Measurements from ENCODE around the gene GNB1.
"Not testable (repeated sequence)": the region's sequence is repeated elsewhere in the genome, so short reads cannot be mapped to it uniquely, and the experiment has no call there.

GNB1 gene

GRCh38 chr1:1763657-1764621 lies 126.9 kb downstream of the GNB1 start:
- DNase-seq (ENCODE audit: low read depth in 2 of 2) = no peak

GRCh38 chr1:1761504-1762376 lies 129.1 kb downstream of the GNB1 start:
- no peak for DNase-seq (ENCODE audit: low read depth in 2 of 2)

- no peak for DNase-seq (ENCODE audit: low read depth in 2 of 2)
Measured at GRCh38 chr1:1760715-1761114, 130.2 kb downstream of the GNB1 start.

GRCh38 chr1:1760345-1760650 lies 130.6 kb downstream of the GNB1 start:
- no peak for DNase-seq (ENCODE audit: low read depth in 2 of 2)

DNA sequence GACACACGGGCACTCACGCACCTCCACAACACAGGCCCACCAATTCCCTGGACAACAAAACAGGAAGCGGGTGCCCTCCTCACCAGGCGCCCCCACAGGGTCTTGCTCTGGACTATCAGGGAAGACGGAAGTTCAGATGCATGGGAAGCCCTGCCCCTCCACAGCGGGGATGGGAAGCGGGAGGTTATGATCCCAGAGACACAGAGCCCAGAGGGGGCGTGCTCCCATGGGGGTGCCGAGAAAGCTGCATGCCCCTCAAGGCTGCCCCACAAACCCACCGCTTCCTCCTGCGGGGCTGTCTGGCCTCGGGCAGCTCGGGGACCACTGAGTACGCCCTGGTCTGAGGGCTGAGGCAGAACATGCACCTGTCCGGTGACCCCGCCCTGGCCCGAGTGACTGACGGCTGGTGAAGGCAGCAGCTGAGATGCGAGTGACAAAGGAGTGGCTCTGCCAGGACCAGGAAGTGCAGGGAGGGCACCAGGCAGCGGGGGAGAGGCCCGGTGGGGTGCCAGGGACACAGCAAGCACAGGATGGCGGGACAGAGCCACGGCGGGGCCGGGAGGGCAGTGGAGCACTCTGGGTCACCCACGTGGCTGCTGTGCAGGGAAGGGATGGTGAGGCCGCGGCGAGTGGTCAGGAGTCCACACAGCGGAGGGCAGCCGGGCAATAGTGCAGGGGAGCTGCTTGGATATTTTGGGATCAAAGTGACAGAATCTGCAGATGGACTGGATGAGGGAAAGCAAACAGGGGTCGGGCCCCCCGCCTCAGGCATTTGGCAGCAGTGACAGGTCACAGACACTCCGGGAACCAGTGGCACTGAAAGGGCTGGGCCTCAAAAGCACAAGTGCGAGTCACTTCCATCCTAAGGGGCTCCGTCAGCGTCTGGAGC lies 131.2 kb downstream of the GNB1 start:
- no peak for DNase-seq (ENCODE audit: low read depth in 2 of 2)

DNA sequence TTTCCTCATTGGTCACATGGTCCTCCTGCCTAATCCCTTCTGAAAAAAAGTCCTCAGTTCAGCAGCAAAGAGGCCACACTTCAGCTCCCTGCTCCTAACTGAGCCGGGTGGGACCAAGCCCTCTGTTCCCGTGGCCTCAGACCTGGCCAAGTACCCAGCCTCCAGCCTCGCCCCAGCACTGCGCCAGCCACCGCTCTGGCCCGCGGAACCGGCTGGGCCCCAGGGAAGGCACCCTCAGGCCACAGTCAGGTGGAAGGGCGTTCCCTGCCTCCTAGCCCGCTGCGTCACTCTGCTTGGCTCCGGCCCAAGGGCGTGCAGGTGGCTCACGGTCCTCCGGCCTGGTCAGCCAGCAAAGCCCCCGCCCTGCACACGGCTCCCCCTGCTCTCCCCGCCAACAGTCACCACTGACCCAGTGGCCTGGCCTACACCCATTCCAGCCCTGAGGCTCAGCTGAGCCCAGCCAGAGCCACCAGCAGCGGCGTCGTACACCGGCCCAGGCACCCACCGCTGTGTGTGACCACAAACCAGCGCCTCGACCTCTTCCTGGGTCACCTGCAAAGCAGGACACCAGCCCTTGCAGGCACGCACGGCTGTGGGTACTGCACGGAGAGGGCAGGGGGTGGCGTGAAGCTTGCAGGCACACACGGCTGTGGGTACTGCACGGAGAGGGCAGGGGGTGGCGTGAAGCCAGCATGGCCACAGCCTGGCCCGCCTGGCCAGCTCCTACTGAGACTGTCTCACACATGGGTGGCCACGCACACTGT lies 132.0 kb downstream of the GNB1 start:
- DNase-seq (ENCODE audit: low read depth in 2 of 2) = no peak

DNA sequence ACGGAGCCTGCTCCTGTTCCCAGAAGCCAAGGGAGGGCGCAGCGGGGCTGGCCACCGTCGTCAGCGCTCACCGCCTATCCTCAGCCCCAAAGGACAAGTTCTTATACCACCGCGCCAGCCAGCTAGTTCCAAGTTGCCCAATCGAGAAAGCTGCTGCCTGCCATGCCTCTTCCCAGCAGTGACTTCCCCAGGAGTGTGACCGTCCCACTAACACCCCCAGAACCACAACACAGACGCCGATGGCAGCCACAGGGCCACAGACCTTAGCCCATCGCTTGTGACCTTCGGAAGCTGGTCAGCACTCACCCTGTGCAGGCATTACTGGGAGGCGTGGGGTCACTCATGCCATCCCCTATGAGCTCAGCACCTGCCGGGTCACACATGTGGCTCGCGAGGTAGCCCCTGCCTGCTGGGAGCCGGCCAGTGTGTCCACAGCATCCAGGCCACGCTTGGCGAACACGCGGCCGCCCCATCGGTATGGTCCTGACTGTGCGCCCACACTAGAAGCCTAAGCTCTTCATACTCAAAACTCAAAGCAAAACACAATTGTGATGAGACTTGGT lies 132.7 kb downstream of the GNB1 start:
- no peak for DNase-seq (ENCODE audit: low read depth in 2 of 2)

- DNase-seq (ENCODE audit: low read depth in 2 of 2) = no peak
Measured at GRCh38 chr1:1757422-1758058, 133.3 kb downstream of the GNB1 start.

DNA sequence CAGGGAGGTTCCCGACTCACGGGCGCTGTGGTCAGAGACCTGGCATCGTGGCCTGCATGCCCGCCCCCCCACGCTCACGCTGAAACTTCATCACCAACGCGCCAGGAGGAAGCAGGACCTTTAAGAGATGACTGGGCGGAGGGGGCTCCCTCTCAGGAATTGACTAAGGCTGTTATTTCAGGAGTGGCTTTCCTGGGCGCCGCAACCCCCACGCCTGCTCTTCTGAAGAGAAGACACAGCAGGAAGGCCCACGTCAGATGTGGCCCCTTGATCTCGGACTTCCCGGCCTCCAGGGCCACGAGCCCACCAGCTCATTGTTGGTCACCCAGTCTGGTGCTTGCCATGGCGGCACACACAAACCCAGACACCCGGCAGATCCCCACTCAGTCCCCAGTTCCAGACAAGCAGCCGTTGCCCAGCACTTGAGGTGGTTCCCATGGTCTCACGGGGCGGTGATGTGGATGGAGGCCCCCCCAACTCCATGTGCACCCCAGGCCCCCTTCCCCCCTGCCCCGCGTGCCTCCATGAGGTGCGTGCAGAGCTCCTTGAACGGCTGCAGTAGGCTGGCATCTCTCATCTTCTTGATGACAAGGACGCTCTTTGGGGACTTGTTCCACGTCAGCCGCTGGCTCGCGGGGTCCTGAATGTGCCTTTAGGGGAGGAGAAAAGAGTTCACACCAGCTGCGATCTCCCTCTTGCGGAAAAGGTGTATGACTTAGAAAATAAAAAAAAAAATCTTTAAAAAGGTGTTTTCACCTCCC lies 134.0 kb downstream of the GNB1 start:
- no peak for DNase-seq (ENCODE audit: low read depth in 2 of 2)

DNA sequence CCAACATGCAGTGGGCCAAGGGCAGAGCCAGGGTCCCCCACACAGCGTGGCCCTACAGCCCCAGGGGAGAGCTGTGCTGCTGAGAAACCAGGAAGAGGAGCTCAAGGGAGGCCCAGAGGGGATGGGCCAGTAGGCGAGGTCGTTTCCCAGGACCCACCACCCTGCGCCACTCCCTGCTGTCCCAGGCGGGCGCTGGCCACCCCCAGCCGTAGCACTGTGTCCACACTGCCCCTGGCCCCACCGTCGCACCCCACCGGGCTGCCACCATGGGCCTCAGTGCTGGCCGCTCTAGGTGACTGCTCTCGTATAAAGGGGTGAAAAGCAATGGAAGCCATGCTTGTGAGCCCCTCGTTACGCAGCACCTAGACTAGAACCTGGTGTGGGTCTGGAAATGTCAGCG lies 135.0 kb downstream of the GNB1 start:
- no peak for DNase-seq (ENCODE audit: low read depth in 2 of 2)

DNA sequence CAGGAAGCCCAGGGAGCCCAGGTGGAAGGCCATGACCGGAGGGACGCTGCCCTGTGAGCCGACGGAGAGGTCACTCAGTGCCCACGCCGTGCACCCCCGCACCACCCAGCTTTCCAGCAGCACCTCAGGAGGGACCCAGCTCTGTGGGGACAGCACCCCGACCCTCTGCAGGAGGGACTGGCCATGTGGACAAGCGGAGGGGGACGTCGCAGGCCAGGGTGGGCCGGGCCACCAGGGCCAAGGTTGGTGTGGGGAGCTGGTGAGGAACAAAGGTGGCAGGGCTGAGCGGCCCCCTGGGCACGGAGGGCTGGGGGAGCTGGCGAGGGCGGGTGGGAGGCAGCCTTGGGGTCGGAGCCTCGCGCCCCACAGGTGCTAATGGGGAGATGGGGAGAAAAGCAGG lies 135.5 kb downstream of the GNB1 start:
- no peak for DNase-seq (ENCODE audit: low read depth in 2 of 2)

DNA sequence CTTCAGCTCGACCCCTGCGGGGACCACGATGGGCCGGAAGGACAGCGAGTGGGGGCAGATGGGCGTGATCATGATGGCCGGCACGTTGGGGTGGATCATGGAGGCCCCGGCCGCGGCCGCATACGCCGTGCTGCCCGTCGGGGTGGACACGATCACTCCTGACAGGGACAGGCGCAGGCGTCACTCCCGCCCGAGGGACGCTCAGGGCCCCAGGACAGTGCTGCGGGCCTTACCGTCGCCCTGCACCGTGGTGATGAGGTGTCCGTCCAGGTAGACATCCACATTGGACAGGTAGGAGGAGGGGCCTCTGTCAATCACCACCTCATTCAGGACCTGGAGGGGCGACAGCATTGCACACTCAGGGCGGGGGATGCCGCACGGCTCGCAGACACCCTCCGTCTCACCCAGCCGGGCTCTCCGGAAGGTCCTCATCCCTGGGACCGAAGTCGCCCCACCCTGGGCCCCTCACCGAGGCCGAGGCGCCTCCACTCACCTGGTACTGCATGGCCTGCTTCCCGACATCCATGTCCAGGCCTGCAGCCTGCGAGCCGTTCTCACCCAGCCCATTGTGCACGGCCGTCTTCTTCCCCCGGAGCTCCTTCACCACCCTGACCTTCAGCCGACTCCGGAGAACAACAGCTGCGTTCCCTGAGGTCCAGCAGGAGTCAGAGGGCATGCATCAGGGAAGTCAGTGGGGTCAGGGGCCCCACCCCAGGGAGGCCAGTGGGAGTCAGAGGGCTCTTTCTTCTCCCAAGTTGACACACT lies 136.7 kb downstream of the GNB1 start:
- no peak for DNase-seq (ENCODE audit: low read depth in 2 of 2)

DNA sequence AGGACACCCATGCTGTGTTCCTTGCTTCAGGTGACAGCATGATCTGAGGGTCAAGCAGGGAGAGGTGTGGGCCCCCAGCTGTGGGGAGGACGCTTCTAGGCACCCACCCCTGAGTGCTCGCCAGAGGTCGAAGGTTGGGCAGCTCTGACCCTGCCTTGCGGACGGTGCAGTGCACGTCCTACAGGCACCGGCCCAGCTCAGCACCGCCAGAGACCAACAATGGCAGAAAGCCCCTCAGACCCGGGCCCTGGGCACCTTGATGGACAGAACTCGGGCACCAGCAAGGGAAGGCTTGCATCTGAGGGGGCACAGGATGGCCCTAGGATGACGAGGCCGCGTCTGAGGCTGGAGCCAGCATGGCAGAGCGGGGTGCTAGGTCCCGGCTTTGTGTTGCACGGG lies 137.3 kb downstream of the GNB1 start:
- no peak for DNase-seq (ENCODE audit: low read depth in 2 of 2)

DNA sequence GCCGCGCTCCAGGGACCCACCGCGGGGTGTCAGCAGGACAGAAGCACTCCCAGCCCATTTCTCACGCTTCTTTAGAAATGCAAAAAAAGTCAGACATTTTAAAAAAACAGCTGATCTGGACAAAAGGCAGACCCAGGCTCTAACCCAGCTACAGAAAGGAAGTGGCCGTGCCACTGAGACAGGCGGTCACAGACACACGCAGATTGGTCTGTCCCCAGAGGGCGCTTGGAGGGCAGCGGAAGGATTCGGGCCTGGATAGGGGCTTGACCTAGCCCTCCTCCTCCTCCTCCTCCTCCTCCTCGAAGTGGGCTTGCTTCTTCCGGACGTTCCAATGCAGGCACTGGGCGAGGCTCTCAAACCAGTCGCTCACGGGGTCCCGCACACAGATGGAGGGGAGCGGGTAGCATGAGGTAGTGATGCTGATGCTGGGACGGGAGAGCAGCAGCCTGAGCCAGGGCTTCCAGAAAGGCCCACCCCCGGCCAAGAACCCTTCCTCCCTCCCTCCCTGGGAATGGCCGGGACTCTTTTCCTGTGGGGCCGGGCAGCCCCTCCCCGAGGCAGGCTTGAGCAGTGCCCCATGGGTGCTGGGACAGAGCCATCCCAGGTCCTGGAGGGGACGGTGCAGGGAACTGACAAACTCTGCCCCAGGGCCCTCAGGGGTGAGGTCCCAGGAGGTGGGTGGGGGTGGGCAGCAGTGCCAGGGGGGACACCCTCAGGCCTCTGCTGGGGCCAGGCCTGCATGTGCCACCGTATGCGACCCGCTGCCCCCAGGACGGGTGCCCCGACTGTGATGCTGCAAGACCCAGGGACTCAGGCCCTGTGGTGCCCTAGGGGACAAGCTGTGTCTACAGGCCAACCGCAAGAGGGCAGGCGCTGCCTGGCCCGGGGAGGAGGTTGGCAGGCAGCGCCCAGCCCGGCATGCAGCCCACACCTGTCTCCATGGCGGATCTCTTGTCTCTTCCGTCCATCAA lies 138.0 kb downstream of the GNB1 start:
- DNase-seq (ENCODE audit: low read depth in 2 of 2) = no peak

DNA sequence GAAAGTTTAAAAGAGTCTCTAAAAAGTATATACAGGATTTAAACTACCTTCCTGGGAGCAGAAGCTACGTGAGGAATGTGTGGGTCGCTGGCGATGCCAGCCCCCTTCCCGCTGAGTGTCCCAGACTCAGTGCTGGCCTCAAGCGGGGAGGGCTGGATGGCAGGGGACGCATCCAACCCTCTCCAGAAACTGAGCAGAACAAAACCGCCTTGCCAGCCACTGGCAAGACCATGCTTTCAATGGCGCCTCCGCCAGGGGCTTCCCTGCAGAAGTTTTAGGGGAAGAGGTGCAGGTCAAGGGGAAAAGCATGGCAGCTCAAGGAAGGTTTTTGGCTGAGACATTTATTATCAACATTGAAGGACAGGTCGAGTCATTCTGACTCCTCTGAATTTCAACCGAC lies 138.7 kb downstream of the GNB1 start:
- DNase-seq (ENCODE audit: low read depth in 2 of 2) = no peak

DNA sequence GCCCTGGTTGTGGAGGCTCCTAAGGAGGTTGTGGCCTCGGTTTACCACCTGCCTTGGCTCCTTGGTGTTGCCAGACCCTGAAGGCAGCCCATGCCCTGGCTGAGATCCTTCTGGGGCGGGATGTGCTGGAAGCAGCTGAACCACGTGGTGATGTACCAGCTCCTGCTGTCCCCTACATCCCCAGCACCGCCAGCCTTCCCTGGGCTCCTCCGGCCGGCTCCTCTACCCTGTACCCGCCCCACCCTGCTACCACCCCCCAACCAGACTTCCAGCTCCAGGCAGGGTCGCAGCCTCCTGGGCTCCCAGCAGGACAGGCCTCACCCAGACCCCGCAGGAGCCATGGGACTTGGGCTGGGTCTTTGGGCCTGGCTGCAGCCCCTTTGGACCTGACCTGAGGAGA lies 140.9 kb downstream of the GNB1 start:
- DNase-seq (ENCODE audit: low read depth in 2 of 2) = not testable (repeated sequence)

DNA sequence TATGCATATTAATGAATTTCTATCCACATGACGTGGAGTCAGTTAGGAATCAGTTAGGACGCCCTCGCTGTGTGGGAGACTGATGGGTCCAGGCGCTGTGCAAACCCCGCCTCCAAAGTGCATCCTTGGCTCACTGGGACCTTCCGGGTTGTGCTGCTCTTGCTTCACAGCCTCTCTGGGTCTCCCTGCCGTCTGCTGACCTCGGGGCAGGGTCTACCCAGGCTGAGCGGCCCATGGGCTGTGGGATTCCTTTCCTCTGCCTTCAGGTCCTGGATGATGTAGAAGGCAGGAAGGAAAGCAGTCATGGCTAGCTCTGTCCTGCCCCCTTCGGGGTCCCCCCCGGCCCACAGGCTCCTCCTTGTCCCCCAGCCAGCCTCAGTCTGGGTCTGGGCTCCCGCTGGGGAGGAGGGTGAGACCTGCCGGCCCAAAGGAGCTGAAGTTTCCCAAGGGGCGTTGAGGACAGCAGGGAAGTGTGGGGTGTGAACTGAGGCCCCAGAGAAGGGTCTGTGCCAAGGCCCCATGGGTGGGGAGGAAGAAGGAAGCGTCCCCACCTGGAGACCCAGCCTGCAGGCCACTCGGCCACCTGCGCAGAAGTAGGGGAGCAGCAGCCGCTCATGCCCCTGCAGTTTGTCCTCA lies 142.1 kb downstream of the GNB1 start:
- DNase-seq (ENCODE audit: low read depth in 2 of 2) = no peak

Measured in stimulated activated CD4-positive, alpha-beta T cell treated with anti-CD3 and anti-CD28 coated beads, Interleukin-15, amount 100 ng/mL, for 48 hours (primary cell).